ENCODE results near the gene VSIG10L2. TPM values are rescaled to one million over a fixed set of nuclear protein-coding genes. Genes with fewer than 3 reads are reported as not detected.

Gene VSIG10L2
- total RNA-seq, 1 experiment from 2014 or later: not detected

GRCh38 chr11:125943661-125944349, 2.0 kb upstream of the VSIG10L2 start:
- no TSS peak for BruUV-seq (replicated peaks)
- no peaks in the 10 kb centered on the region for H3K9me3 ChIP-seq (ENCODE audit: insufficient read depth, low read depth)
- no peaks in the 10 kb centered on the region for H3K79me2 ChIP-seq (ENCODE audit: low read depth)
- no peak overlapping the region for H3K27ac ChIP-seq
- ChIA-PET CTCF (no interaction called here), POLR2A (ENCODE audit: unreplicated experiment) (no interaction called here)
- no peaks in the 10 kb centered on the region for H3K9me2 ChIP-seq (ENCODE audit: insufficient read depth)
- no peak for DNase-seq
- H3K36me3 ChIP-seq (ENCODE audit: low read depth): no peaks in the 10 kb centered on the region
- no peak for TF ChIP-seq EZH2 (IDR thresholded peaks at IDR 0.05; ENCODE audit: low read depth)
- TF ChIP-seq CTCF (conservative IDR thresholded peaks at IDR 0.05): no peak
- no peaks in the 10 kb centered on the region for H3F3A ChIP-seq (ENCODE audit: insufficient read depth, low read depth)
- H3K4me3 ChIP-seq: no peak overlapping the region
- no peak overlapping the region for H2AFZ ChIP-seq
- no peak overlapping the region for H3K4me2 ChIP-seq
- no peaks in the 10 kb centered on the region for H3K4me1 ChIP-seq (replicated peaks; ENCODE audit: insufficient read depth)
- H4K20me1 ChIP-seq (ENCODE audit: insufficient read depth): no peaks in the 10 kb centered on the region
- intact Hi-C loops (cut with micrococcal nuclease; ENCODE audit: unreplicated experiment): loop anchor here (5.0 kb wide), 1 partner anchor 118 kb away; the partner anchor contains the start of gene CDON
- H3K27me3 ChIP-seq (ENCODE audit: insufficient read depth, low read depth): no peaks in the 10 kb centered on the region

- Histone ChIP-seq H3F3A (ENCODE audit: insufficient read depth, low read depth) (no peaks in the 10 kb centered on the region), H3K27ac (no peak overlapping the region), H3K9me2 (ENCODE audit: insufficient read depth) (no peaks in the 10 kb centered on the region), H3K27me3 (ENCODE audit: insufficient read depth, low read depth) (no peaks in the 10 kb centered on the region), H3K9me3 (ENCODE audit: insufficient read depth, low read depth) (no peaks in the 10 kb centered on the region), H3K4me3 (no peak overlapping the region), H3K4me1 (replicated peaks; ENCODE audit: insufficient read depth) (no peaks in the 10 kb centered on the region), H3K36me3 (ENCODE audit: low read depth) (no peaks in the 10 kb centered on the region), H2AFZ (no peak overlapping the region), H4K20me1 (ENCODE audit: insufficient read depth) (no peaks in the 10 kb centered on the region), H3K79me2 (ENCODE audit: low read depth) (no peaks in the 10 kb centered on the region), H3K4me2 (no peak overlapping the region)
- ChIA-PET POLR2A (ENCODE audit: unreplicated experiment) (no interaction called here), CTCF (no interaction called here)
- intact Hi-C loops (cut with micrococcal nuclease; ENCODE audit: unreplicated experiment): loop anchor here (5.0 kb wide), 1 partner anchor 118 kb away; the partner anchor contains the start of gene CDON
- DNase-seq: no peak
- no TSS peak for BruUV-seq (replicated peaks)
- TF ChIP-seq EZH2 (IDR thresholded peaks at IDR 0.05; ENCODE audit: low read depth) (no peak), CTCF (conservative IDR thresholded peaks at IDR 0.05) (no peak)
Observed at GRCh38 chr11:125944350-125945010, 1.4 kb upstream of the VSIG10L2 start.

GRCh38 chr11:125945011-125945796, 640 bp upstream of the VSIG10L2 start:
- Histone ChIP-seq H3K4me1 (replicated peaks; ENCODE audit: insufficient read depth) (no peaks in the 10 kb centered on the region), H3K4me2 (no peak overlapping the region), H3K4me3 (no peak overlapping the region), H3K9me2 (ENCODE audit: insufficient read depth) (no peaks in the 10 kb centered on the region), H3K9me3 (ENCODE audit: insufficient read depth, low read depth) (no peaks in the 10 kb centered on the region), H3K79me2 (ENCODE audit: low read depth) (no peaks in the 10 kb centered on the region), H4K20me1 (ENCODE audit: insufficient read depth) (no peaks in the 10 kb centered on the region), H3K27me3 (ENCODE audit: insufficient read depth, low read depth) (no peaks in the 10 kb centered on the region), H3F3A (ENCODE audit: insufficient read depth, low read depth) (no peaks in the 10 kb centered on the region), H2AFZ (no peak overlapping the region), H3K27ac (no peak overlapping the region), H3K36me3 (ENCODE audit: low read depth) (no peaks in the 10 kb centered on the region)
- TF ChIP-seq EZH2 (IDR thresholded peaks at IDR 0.05; ENCODE audit: low read depth) (no peak), CTCF (conservative IDR thresholded peaks at IDR 0.05) (no peak)
- POLR2A ChIA-PET (ENCODE audit: unreplicated experiment): no interaction called here
- intact Hi-C loops (cut with micrococcal nuclease; ENCODE audit: unreplicated experiment): no loop called here
- no peak for DNase-seq
- BruUV-seq (replicated peaks): no TSS peak
- CTCF ChIA-PET: no interaction called here
